WI38 (cell line): ENCODE measurements around the gene YJU2.
A peak's percentile ranks its signal among the peaks of the same experiment; 100 is the strongest.
"Not testable (repeated sequence)": the region's sequence is repeated elsewhere in the genome, so short reads cannot be mapped to it uniquely, and the experiment has no call there.

Experiments used
- H3K4me3 ChIP-seq: 2 replicates; pipeline ENCODE4 v1.5.1; 2011; ENCODE audit warnings: low read depth, mild to moderate bottlenecking, control low read depth, low read length
- TF ChIP-seq, protein P1 (sequence below): IDR thresholded peaks from 2 replicates; pipeline ENCODE4 v1.5.1; 2012; ENCODE audit warnings: low read depth, mild to moderate bottlenecking, control low read depth, low read length

YJU2 gene

DNA sequence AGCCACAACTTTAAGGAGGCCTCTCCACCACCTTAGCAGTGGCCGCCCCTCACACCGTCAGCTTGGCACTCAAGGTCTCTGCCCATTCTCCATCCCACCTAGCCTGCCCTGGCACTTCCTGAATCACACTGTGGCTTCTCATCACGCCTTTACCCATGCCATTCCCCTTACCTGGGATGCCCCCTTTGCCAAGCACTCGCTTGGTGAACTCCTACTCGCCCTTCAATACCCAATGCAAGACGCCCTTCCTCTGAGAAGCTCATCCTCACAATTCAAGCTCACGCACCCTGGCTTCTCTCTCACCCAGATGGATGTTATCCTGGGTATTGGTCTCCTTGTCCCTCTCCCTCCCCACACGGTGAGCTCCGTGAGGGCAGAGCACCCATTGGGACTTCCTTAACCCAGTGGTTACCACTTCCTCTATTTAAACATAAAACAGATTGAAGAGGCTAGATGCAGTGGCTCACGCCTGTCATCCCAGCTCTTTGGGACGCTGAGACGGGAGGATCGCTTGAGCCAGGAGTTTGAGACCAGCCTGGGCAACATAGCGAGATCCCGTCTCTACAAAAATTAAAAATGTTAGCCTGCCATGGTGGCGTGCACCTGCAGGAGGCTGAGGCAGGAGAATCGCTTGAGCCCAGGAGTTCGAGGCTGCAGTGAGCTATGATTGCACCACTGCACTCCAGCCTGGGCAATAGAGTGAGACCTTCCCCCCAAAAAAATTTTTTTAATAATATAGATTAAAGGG, 19.5 kb downstream of the YJU2 start:
- TF ChIP-seq, protein P1, sequence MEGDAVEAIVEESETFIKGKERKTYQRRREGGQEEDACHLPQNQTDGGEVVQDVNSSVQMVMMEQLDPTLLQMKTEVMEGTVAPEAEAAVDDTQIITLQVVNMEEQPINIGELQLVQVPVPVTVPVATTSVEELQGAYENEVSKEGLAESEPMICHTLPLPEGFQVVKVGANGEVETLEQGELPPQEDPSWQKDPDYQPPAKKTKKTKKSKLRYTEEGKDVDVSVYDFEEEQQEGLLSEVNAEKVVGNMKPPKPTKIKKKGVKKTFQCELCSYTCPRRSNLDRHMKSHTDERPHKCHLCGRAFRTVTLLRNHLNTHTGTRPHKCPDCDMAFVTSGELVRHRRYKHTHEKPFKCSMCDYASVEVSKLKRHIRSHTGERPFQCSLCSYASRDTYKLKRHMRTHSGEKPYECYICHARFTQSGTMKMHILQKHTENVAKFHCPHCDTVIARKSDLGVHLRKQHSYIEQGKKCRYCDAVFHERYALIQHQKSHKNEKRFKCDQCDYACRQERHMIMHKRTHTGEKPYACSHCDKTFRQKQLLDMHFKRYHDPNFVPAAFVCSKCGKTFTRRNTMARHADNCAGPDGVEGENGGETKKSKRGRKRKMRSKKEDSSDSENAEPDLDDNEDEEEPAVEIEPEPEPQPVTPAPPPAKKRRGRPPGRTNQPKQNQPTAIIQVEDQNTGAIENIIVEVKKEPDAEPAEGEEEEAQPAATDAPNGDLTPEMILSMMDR = no peak
- H3K4me3 ChIP-seq = no peak overlapping the region

DNA sequence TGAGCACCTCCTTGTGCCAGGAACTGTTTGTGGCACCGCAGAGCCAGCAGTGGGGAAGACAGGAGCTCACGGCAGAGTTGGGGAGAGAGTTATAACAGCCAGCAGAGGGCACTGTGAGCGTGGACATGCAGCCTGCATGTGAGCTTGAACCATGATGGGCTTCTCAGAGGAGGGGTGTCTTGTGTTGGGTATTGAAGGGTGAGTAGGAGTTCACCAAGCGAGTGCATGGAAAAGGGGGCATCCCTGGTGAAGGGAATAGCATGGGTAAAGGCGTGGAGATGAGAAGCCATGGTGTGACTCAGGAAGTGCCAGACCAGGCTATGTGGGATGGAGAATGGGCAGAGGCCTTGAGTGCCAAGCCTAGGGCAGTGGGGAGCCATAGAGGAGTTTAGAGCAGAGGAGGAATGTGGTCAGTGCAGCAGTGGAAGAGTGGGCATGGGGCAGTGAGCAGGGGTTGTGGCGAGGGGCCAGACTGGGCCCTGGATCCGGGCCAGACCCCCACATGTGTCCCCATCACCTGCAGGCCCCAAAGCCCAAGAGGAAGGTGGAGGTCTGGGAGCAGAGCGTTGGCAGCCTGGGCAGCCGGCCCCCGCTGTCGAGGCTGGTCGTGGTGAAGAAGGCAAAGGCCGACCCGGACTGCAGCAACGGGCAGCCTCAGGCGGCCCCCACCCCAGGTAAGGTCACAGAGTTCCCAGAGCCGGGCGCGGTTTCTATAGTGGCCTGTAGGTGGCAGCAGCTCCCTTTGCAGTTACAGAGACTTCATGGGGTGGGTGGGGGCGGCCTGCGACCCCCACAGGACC, 20.4 kb downstream of the YJU2 start:
- H3K4me3 ChIP-seq = no peak overlapping the region
- TF ChIP-seq, protein P1 = peak; percentile 67

DNA sequence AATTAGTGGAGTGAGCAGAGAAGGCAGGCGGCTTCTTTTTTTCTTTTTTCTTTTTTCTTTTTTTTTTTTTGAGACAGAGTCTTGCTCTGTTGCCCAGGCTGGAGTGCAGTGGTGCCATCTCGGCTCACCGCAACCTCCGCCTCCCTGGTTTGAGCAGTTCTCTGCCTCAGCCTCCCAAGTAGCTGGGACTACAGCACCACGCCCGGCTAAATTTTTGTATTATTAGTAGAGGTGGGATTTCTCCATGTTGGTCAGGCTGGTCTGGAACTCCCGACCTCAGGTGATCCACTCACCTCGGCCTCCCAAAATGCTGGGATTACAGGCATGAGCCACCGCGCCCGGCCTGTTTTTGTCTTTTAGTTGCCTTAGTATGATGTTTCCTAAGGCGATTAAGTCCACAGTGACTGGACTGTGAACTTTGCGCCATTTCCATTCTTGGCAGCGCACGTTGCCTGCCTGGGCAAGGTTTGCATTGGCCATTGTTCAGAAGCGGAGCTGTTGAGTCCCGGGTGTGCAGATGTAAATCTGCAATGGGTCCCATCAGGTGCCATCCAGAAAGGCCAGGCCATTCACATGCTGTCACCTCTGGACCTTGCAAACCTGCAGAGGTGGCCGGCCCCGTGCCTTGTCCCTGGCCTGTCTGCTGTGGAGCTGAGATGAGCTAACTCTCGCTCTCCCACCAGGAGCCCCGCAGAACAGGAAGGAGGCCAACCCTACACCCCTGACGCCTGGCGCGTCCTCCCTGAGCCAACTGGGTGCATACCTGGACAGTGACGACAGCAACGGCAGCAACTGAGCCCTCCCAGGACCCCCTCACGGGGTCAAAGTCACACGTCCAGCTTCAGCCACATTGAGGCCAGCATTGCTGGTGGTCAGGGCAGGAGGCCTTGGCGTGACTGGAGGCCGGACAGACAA, 21.3 kb downstream of the YJU2 start:
- TF ChIP-seq, protein P1 = no peak
- H3K4me3 ChIP-seq = no peak overlapping the region

DNA sequence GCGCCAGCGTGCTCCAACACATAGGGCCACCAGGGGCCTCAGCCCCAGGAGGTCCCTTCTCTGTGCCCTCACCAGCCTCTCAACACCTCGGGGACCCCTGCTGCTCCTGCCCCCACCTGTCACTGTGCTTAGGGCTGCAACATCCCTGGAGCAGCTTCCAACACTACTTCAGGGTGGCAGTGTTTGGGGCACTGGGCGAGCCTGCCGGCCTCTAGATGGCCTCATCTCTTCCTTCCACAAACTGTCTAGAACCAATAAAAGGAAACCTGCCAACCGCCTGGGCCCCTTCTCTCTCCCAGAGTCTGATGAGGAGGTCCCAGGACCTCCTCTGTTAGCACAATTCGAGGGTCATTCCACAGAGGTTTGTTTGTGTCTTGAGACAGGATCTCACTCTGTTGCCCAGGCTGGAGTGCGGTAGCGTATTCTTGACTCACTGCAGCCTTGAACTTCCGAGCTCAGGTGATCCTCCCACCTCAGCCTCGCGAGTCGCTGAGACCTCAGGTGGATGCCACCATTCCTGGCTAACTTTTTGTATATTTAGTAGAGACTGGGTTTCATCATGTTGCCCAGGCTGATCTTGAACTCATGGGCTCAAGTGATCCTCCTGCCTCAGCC, 22.0 kb downstream of the YJU2 start:
- TF ChIP-seq, protein P1 = no peak
- H3K4me3 ChIP-seq = no peak overlapping the region

DNA sequence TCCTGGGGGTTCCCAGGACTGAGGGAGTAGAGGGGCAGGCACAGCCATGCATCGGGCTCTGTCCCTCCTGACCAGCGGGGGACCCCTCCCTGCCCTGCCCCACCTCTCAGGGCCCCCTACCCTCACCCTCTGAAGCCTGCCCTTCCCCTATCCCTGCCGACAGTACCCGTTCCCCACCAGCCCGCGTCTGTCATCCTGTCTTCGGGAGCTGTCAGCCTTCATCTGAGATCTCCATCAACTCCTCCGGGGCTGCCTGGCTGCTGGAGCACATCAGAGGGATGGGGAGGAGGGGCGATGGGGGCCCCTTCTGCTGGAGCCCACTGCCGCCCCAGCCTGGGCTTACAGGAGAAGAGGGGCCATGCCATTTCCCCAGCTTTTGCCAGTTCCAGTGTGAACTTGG, 26.0 kb downstream of the YJU2 start:
- TF ChIP-seq, protein P1 = no peak
- H3K4me3 ChIP-seq = no peak overlapping the region

DNA sequence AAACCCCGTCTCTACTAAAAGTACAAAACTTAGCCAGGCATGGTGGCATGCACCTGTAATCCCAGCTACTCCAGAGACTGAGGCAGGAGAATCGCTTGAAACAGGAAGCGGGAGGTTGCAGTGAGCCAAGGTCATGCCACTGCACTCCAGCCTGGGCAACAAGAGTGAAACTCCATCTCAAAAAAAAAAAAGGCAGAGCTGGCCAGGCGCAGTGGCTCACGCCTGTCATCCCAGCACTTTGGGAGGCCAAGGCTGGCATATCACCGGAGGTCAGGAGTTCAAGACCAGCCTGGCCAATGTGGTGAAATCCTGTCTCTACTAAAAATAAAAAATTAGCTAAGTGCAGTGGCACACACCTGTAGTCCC, 27.4 kb downstream of the YJU2 start:
- H3K4me3 ChIP-seq = not testable (repeated sequence)

DNA sequence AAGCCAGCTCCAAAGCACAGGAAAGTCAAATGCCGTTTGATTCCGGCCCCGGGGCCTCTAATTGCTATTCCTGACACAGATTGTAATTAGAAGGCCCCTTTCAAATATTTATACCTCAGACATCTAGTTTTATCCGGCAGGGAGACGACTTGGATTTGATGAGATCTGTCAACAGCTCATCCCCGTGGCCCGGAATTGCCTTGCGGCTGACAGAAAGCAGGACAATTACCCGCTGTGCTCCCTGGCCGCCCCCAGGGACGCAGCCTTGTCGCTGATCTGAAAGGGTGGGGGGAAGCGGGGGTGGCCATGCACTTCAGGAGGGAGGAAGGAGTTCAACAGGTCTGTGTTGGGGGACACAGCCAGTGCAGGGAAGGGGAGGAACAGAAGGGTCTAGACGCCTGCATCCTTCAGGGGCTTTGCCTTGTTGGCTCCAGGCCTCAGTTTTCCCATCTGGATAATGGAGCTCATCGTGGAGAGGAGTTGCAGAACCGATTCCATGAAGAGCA, 30.4 kb downstream of the YJU2 start:
- TF ChIP-seq, protein P1 = no peak

More for the DNA sequence above, 30.4 kb downstream of the YJU2 start:
- no peak overlapping the region for H3K4me3 ChIP-seq
